ENCODE results near the gene RIN3. TPM values are rescaled to one million over a fixed set of nuclear protein-coding genes. Genes with fewer than 3 reads are reported as not detected.

The RIN3 gene
- total RNA-seq, 2 donors from 2014 or later, result 8.8 to 41.6 TPM

DNA sequence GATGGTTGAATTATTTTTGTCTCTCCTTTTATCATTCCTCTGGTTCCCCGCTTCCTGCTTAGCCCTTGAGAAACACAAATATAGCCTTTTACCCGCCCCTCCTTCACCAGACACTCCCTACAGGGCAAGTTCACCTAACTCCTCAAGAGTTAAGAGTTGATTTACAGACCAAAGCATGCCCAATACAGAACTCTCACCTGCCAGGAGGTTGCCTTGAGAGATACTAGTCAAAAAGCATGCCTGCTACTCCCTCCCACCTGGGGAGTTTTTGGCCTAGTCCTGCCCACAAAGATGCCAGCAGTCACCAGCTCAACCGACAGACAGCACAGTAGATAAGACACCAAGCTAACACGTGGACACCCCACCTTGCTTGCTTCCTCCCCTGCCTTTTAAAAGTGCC, 223.6 kb downstream of the RIN3 start:
- no peak overlapping the region for H3K4me3 ChIP-seq
- H3K27ac ChIP-seq, result no peak overlapping the region
- H3K9me3 ChIP-seq, result no peaks in the 10 kb centered on the region
- intact Hi-C loops (cut with DNase I), result no loop called here
- no peaks in the 10 kb centered on the region for H3K4me1 ChIP-seq (replicated peaks)
- H3K36me3 ChIP-seq, result peaks cover 0 to 1% of the 10 kb centered on the region in 2 donors
- TF ChIP-seq, protein P1, sequence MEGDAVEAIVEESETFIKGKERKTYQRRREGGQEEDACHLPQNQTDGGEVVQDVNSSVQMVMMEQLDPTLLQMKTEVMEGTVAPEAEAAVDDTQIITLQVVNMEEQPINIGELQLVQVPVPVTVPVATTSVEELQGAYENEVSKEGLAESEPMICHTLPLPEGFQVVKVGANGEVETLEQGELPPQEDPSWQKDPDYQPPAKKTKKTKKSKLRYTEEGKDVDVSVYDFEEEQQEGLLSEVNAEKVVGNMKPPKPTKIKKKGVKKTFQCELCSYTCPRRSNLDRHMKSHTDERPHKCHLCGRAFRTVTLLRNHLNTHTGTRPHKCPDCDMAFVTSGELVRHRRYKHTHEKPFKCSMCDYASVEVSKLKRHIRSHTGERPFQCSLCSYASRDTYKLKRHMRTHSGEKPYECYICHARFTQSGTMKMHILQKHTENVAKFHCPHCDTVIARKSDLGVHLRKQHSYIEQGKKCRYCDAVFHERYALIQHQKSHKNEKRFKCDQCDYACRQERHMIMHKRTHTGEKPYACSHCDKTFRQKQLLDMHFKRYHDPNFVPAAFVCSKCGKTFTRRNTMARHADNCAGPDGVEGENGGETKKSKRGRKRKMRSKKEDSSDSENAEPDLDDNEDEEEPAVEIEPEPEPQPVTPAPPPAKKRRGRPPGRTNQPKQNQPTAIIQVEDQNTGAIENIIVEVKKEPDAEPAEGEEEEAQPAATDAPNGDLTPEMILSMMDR (IDR thresholded peaks at IDR 0.05), result no peak
- TF ChIP-seq POLR2AphosphoS5 (IDR thresholded peaks at IDR 0.05) (no peak), POLR2A (IDR thresholded peaks at IDR 0.05) (no peak)
- WGBS, result 45% methylated on average over 4 of the region's 4 CpGs
- no peaks in the 10 kb centered on the region for H3K27me3 ChIP-seq (replicated peaks; ENCODE audit: insufficient read depth)
- no peak for DNase-seq (ENCODE audit: low spot score)

DNA sequence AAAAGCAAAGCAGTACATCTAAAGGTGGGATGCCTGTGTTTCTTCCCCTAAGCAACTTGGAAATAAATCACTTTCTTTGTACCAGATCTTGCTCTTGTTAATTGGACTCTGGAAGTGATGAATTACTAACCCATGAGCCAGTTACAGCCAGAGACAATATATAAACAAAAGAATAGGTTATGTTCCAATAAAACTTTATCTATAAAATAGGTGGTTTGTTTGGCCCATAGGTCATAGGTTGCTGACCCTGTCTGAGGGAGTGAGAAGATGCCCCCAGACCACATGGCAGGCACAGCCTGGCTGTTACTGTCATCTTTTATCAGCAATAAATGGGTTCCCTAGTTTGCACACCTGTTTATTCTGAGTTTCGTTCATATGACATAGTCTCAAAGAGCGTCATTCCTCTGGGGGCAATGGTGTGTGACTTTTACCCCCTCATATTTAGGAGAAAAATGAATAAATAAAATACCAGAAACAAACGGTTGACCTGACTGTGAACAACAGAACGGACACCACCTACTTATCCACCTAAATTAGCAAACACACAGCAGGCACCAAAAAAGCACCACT, 224.1 kb downstream of the RIN3 start:
- Histone ChIP-seq H3K9me3 (no peaks in the 10 kb centered on the region), H3K27me3 (replicated peaks; ENCODE audit: insufficient read depth) (no peaks in the 10 kb centered on the region), H3K4me3 (no peak overlapping the region), H3K27ac (no peak overlapping the region), H3K4me1 (replicated peaks) (no peaks in the 10 kb centered on the region), H3K36me3 (no peaks in the 10 kb centered on the region)
- WGBS, result 89% methylated on average over 4 of the region's 4 CpGs
- TF ChIP-seq POLR2A (IDR thresholded peaks at IDR 0.05) (no peak), POLR2AphosphoS5 (IDR thresholded peaks at IDR 0.05) (no peak)
- TF ChIP-seq, protein P1 (IDR thresholded peaks at IDR 0.05), result no peak
- DNase-seq (ENCODE audit: low spot score), result no peak
- intact Hi-C loops (cut with DNase I), result no loop called here

Other genes with a start within 250 kb of the RIN3 start
- 1 to 10 TPM in 1 of 2 donors, under 1 TPM in 1; 0.82 to 7.2 TPM for gene SLC24A4, start 190.6 kb upstream of the RIN3 start, total RNA-seq
- 100 to 1,000 TPM in 1 of 2 donors, 10 to 100 TPM in 1; 88.3 to 155 TPM for gene LGMN, start 234.8 kb downstream of the RIN3 start, total RNA-seq

Measured in prostate gland (tissue), 2 donors.